Ramos (cell line): Measurements from ENCODE around the gene SFMBT2.

Experiments
- in situ Hi-C: fragments of 300-500 bp; cut with MboI; formaldehyde crosslinking; loops from one replicate; pipeline ENCODE4 v1.14.3; 2022; ENCODE audit warnings: low sequenced_read_pairs; ENCODE audit not compliant: unreplicated experiment

Gene SFMBT2

DNA sequence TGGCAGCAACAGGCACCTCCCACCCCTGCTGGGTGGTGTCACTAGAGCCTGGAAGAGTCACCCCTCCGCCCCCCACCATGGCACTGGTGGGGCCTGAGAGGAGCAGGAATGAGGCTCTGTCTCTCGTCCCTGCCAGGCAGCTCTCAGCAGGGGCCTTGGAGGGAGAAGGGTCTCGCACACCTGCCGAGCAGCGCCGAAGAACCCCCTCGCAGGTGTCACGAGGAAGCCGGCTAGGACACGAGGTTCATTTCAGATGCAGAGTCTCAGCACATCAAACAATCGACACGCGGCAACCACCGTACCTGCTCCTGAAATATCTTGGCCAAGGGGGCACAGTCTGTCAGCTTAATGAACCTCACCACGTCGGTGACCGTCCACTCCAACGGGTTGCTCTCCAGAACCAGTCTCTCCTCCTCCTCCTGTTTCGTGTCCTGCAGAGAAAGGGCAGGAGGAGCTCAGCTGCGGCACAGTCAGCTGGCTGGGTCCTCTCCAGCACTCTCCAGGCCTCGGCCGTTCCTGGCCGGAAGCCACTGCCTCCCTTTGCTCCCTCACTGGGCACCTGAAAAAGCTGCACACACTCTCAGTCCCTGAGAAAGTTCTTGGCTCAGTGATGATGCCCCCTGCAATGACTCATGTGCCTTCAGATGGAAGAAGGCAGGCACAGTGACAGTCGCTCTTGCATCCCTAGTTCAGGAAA is 240.1 kb downstream of the SFMBT2 start:
- in situ Hi-C loops = no loop called here

DNA sequence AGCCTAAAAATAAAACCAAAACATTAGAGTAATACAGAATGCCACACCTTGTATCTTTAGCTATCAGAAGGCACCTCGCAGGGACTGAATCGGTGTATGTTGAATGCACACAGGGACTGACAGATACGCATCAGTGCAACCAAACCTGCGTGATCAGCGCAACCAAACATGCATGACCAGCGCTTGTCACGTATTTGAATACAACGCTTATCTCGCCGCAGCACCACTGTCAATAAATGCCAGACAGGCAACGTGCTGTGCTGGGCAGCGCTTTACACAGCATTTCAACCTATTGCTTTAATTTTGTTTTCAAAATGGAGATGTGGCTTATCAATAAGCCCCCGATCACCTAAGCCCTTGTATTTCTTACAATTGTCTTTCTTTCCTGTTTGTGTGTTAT is 242.4 kb downstream of the SFMBT2 start:
- in situ Hi-C loops = no loop called here

DNA sequence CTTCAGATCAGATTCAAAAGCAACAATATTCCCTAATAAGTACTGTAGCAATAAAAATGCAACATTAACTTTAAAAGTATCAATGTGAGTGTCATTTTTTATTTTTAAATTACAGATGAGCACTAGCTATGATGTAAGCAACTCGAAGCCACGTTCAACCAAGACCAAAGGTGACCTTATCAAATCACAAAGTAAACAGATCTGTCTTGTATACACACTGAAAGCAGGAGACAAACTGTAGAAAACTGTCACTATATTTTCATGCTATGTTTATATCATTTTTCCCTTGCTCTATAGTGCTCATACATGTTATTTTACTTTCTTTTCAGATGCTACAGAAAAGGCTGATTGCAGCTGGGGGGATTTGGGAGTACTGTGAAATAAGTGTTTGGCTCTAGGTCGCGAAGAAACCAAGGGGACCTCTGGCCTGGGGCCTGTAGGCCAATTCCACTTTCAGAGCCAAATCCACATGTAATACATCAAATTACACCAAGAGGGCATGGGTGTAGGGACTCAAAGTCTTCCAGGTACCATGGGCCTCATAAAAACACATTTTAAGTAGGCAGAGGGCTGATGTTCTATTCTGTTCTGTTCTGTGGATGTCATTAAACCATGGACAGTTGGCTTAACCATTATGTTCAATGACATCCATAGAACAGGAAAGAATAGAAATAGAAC is 245.2 kb downstream of the SFMBT2 start:
- in situ Hi-C loops = no loop called here

DNA sequence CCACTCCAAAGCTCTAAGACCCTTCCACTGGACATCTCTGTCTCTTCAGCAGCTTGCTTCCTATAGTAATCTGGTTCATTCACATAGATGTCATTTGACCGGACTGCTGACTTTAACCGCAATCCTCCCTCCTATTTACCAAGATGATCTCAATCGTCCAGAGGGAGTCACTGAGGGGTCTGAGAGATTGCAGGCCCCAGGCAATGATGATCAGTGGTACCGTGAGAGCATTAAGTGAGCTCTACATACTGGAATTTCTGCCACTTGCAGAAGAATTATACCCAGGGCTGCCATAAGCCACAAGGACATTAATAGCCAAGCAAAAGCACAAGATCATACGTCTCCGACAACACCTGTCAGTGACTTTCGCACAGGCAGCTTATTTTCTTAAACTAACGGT is 245.9 kb downstream of the SFMBT2 start:
- in situ Hi-C loops = no loop called here

DNA sequence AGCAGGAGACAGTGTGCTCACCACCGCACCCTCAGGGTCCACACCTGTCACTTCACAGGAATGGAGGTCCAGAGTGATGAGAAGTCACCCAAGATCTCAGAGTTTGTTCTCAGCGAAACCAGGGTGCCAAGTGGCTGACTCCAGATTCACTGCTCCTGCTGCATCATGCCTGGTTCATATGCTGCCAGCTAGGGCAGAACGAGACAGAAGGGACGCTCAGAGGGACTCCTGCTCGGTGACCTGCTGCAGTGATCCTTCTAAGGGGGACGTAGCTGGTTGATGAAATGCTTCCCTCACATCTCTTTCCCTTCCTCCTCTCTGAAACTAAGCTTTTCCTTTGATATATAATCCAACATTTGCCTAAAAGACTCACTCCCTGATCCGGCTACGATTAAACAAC is 248.5 kb downstream of the SFMBT2 start:
- in situ Hi-C loops = no loop called here

DNA sequence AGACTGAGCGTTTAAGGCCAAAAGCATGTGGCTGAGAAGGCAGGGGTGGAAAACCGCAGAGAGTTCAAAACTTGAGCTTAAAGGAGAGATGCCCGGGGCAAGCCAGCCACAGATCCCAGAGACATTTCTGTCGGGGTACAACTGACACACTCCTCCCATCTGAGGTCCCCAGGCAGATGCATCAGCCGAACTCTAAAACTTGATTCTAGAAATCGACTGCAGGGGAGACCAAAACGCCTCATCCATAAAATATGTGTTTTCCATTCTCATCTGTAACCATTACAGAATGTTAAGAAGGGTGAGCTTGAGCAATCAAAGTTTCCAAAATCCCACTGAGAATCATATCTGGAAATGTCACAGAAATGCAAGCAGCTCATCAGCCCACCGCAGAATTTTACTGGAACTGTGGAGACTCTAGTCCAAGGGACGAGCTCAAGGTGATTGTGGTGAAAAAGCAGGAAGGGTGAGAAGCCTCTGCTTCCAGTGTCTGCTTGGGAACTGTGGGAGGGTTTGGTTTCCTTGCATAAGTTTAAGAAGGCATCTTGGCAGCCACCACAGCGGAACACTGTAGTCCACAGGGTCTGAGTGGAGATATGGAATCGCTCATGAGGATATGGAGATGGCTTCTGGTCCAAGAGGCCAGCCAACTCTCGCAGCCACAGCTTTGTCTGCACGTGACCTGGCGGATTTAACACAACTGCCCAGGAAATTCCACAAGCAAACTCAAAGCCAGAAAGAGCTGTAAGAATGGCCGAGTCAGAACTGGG is 249.2 kb downstream of the SFMBT2 start:
- in situ Hi-C loops = no loop called here

DNA sequence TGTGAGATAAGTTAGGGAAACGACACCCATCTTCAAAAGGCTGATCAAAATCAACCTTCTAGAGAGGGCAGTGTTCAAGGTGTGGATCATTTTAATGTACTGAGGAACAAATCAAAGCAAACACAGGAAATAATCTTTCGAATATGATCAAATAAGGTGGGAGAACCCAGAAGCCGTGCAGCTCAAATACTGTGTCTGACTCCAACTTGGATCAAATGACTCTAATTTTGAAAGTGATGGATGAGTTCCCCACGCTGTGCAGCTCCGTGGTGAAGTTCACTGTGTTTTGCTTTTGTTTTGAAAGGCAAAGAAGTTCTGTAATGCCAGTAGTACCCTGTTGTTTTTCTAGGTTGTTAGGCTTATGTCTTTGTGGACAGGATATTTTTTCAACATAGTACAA is 250.9 kb downstream of the SFMBT2 start:
- in situ Hi-C loops = no loop called here

DNA sequence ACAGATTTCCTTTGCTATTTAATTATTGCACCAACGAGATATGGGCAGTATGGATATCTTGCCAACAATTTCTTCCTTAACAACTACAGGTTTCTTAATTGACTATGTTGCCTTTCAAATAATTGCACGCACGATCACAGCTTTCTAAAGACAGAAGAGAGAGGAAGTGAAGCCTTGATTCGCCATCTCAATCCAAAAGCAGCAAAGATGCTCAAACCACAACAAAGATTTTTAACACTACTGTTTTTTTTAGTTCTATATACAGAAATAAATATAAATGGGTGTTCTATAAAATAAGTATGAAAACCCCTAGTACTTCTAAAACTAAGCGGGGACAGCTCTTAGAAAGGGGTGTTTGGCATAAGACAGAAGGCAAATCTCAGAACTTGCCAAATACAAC is 251.3 kb downstream of the SFMBT2 start:
- in situ Hi-C loops = no loop called here

DNA sequence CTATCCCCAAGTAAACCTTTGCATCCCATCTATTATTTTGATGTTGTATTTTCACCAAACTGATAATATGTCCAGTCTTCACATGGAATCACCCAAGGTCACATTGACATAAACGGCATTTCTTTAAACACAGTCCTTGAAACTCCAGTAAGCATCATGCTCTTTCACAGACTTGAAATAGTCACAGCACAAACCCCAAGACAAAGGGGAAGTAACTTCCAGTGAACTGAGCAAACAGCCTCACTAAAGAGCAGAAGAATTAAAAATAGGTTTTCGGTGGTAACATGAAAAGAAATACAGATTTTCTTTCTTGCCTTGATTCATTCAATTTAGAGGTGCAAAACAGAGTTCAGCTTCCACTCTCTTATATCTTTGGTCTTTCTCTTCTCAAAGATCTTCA is 253.7 kb downstream of the SFMBT2 start:
- in situ Hi-C loops = no loop called here

DNA sequence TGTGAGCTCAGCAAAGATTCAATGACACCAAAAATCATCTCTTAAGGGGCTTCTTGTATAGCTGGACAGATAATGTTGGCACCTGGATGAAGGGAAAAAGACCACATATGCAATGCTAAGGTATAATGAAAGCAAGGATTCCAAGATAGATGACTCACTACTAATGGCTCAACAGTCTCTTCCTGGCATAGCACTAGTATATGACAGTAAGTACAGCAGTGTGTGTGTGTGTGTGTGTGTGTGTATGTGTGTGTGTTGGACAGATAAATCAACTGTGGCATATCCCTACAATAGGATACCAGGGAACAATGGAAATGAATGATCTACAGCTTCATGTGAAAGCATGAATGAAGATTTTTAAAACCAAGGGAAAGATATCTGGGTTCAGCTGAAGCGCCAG is 257.1 kb downstream of the SFMBT2 start:
- in situ Hi-C loops = no loop called here

DNA sequence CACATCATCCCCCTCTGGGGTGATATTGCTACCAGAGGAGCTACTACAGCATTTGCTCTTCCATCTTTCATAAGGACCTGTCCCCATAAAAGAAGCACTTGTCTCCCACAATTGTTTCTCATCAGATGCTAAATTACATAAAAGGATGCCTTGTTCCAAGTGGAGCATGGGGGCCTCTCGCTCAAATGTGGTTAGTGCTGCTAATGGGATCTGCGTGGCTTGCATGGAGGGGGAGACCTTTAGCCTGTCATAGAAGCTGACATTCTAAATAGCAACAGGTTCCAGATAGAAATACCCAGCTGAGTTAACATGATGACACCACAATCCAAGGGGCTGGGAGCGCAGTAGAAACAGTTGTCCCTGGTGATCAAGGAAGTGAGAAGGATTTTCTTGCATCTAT is 257.9 kb downstream of the SFMBT2 start:
- in situ Hi-C loops = no loop called here

DNA sequence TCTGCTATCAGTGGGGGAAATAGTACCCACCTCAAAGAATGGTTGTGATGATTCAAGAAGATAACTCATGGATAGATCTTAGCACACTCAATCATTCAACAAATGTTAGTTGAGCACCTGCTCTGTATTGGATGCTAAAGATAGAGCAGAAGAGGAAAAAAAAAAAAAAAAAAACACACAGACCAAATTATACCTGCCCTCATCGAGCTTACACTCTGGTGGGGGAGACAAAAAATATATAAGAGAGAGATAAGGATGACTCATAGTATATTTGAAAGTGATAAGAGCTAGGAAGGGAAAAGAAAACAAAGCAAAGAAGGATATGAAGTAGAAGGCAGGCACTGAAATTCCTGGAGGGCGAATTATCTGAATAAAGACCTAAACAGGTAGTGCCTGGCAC is 258.5 kb downstream of the SFMBT2 start:
- in situ Hi-C loops = no loop called here

DNA sequence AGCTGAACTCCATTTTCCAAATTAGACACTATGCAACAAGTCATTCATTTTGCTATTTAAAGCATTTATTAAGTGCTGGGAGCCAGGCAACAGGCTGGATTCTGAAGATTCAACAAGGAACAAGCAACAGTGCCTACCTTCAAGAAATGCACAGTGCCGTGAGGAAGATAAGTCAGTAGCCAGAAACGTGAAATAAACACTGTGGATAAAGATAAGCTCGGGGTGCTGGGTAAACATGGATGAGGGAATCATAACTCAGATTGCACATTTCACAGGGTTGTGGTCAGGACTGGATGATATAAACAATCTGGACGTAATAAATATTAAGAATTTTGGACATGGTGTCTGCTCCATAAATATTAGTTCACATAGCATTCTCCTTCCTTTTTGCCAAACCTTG is 259.3 kb downstream of the SFMBT2 start:
- in situ Hi-C loops = no loop called here

DNA sequence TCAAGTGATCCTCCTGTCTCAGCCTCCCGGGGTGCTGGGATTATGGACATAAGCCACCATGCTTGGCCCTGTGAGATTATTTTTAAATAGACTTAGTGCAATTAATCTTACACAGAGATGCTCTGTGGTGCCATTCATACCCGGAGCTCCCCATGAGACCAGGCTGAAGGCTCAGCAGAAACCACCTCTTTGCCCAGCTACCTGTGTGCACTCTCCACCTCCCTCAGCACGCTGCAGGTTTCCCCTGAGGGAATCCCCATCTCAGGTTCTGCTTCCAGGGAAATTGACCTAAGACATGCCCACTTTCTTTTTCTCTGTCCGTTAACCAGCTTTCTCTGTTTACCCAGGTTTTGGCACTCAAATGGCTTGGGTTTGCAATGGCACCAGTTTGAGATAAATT is 260.5 kb downstream of the SFMBT2 start:
- in situ Hi-C loops = no loop called here

DNA sequence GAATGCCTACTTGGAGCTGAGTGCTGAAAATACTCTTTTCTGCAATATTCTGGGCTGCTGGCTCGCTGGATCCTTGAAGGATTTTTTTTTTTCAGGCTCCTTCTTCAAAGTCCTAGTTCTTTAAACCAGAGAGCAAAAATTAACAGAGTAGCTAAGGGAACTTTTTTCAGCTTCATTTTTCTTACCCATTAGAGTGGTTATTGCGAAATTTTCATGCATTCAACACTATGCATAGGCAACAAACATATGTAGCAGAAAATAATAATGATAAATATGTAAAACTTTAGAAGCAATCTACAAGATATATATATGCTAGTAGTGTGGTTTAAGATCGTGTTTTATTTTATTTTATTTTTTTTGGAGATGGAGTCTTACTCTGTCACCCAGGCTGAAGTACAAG is 264.6 kb downstream of the SFMBT2 start:
- in situ Hi-C loops = no loop called here

DNA sequence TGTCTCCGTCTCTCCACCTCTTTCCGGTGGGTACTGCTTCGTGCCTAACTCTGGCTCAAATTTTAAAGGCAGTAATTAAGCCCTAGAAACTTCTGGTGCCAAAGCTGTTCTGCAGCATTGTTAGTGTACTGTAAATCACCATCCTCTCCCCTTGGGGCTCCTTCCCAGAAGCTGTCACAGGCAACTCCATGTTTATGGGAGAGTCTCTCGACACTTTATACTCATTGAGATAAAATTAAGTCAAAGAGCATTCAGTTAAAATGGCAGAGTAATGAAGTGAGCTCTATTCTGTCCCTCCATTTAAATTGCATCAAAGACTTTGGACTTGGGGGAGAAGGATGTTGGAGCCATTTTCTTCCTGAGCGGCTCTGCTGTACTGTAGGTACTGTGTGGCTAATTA is 274.8 kb downstream of the SFMBT2 start:
- in situ Hi-C loops = no loop called here

DNA sequence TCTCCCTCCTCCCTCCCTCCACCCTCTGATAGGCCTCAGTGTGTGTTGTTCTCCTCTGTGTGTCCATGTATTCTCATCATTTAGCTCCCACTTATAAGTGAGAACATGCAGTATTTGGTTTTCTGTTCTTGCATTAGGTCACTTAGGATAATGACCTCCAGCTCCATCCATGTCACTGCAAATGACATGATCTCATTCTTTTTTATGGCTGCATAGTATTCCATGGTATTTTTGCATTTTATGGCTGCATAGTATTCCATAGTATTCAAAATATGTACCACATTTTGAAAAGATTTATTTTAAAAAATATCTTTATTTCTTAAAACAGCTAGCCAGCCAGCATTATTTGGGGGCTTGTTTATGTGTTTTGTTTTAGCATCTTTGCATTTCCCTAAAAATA is 275.6 kb downstream of the SFMBT2 start:
- in situ Hi-C loops = no loop called here

DNA sequence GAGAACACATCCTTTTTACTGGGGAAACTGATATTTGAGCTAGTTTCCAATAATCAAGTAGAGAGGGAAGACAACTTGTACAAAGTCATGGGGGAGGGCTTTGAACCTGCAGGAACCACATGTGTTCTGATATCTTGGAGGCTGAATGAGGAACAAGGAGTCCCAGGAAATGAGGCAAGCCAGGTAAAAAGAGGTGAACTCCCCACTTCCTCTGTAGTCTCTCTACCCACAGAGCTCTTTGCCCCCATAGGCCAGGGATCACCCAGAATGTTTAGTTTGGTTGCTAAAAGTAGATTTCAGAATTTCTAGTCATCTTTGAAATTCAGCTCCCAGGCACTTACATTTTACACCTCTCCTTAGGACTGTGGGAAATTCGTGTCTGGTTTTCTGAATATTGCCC is 276.4 kb downstream of the SFMBT2 start:
- in situ Hi-C loops = no loop called here

DNA sequence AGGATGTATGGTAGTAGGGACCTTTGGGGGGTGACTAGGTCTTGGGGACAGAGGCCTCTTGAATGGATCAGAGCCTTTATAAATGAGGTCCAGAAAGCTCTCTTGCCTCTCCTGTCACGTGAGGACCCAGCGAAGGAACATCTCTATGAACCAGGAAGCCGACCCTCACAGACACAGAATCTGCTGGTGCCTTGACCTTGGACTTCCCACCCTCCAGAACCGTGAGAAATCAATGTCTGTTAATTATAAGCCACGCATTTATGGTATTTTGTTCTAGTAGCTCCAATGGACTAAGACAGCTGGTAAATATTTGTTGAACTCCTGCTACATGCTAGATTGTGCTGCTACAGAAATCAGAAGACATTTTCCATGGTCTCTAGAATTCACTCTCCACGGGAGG is 276.9 kb downstream of the SFMBT2 start:
- in situ Hi-C loops = no loop called here

DNA sequence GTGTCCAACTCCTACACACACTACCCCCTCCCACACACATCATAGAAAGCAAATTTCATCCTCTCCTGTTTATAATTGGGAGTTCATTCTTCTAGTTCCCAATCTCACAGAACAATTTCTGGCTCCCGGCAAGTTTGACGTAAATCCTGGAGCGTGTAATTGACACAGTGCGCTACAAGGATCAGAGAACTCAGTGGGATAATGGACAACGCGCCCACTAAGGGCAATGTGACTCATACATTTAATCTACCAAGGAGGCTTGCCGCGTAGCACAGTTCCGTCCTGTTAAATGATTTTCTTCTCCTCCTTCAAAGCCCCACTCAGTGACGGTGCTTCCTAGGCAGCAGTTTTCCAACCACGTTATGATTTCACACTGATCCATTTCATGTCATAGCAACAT is 277.6 kb downstream of the SFMBT2 start:
- in situ Hi-C loops = no loop called here

DNA sequence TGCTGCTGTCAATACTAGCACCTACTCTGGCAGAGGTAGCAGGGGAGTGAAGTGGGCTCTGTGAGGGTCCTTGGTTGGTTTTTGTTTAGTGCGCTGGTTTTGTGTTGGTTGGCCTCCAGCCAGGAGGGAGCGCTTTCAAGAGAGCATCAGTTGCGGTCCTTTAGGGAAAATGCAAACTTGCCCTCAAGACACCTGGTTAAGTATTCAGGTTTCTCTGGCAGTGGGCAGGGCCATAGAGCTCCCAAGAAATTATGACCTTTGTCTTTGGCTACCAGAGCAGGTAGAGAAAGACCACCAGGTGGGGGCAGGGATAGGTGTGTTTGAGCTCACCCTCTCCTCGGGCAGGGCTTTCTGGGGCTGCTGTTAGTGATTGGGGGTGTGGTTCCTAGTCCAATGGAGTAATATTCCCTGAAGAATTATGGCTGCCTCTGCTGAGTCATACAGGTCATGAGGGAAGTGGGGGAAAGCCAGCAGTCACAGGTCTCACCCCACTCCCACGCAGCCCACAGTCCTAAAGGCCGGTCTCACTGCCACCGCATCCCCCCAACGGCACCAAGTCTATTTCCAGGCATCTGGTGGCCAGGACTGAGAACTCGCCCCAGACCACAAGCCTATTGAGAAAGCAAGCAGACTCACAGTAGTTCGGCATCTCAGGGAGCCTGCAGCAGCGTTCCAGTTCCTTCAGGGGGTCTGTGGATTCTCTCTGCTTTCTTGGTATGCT is 280.5 kb downstream of the SFMBT2 start:
- in situ Hi-C loops = no loop called here
